Measurements from ENCODE around the gene PODXL2.
"Not testable (repeated sequence)": the region's sequence is repeated elsewhere in the genome, so short reads cannot be mapped to it uniquely, and the experiment has no call there.

PODXL2 gene

DNA sequence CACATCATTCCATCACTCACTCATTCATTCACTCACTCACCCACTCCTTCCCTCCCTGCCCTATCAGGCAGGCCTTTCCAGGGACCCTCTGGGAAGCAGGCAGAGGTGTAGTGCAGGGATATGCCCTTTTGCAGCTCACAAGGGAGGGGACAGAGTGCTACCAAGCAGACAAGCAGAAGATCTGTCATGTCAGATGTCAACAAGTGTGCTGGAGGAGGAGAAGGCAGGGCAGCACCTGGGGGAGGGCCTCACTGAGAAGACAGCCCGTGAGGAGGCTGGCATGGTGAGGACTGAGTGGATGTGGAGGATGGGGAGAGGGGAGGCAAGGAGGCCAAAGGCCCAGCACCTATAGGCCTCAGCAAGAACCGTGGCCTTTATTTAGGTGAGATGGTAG, 59.0 kb downstream of the PODXL2 start:
- no peak for DNase-seq

DNA sequence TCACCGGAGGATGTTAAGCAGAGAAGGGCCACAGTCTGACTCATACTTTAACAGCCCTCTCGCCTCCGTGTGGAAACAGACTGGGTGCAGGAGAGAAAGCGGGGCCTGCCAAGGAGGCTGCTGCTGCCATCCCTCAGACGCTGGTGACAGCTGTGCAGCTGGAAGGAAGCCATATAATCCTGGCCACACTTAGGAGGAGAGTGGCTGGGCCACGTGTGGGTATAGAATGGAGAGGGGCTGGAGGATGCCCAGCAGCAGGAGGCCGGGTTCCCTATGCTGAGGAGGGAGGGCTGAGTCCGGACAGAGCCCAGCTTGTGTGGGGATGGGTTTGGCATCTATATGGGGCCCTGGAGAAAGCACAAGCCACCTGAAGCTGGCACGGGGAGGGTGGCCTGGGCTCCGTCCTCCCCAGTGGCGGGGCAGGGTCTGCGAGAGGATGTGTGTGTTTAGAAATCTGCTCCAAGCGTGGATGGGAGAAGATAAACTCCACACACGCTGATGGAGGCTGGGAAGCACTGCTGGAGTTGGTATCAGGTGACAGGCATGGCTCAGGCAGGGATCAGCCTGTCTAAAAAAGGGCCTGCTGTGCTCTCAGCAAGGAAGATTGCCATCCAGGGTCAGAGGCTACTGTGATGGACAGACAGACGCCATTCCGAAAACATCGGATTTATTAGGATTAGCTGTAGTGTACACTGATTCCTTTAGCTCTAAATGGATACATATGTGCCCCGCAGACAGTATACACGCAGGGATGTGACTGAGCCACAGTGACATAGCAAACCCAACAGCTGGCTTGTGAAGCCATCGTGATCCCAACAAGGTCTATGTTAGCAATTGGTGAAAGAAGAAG, 59.7 kb downstream of the PODXL2 start:
- DNase-seq = peak in 23 of 56 donors; percentile 23 to 61 (median 39)

DNA sequence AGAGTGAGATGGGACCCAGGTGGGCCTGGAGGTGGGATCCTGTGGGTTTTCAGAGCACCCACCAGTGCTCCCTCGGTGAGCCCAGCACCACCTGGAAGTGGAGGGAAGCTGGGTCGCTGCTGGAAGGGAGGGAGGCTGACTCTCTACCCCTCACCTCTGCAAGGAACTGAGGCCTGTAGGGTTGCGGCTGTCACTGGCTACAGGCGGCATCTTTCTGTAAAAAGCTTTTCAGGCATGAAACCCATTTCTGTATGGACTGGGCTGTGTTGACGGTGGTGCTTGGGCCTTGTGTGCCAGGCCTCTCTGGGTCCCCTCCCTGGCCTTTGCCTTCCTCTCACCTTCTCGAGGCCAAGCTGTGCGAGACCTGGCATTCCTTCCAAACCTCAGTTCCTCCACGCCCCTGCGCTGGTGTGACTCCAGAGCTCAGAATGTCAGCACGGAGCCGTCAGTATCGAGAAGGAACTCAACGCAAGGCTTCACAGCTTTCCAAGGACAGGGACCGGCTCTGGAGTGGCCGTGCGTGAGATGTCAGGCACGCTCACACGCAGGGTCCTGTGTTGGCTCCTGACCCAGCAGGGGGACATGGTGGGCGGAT, 60.4 kb downstream of the PODXL2 start:
- DNase-seq = no peak

DNA sequence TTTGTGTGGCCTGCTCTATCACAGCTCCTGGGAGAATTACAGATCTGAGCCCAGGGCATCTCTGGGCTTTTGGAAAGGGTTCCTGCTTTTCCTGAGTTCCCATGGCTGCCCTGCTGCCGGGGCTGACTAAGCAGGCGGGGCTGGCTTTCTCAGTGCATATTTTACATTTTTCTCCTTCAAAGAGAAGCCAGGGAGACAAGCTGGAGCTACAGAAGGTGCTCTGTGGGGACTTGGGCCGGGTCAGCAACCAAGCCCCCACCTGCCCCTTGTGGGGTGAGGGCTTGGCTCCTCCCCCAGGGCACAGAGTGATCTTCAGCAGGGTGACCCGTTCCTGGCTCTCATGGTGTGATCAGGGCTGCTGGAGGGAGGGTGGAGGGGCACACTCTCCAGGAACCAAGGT, 61.1 kb downstream of the PODXL2 start:
- DNase-seq = no peak

DNA sequence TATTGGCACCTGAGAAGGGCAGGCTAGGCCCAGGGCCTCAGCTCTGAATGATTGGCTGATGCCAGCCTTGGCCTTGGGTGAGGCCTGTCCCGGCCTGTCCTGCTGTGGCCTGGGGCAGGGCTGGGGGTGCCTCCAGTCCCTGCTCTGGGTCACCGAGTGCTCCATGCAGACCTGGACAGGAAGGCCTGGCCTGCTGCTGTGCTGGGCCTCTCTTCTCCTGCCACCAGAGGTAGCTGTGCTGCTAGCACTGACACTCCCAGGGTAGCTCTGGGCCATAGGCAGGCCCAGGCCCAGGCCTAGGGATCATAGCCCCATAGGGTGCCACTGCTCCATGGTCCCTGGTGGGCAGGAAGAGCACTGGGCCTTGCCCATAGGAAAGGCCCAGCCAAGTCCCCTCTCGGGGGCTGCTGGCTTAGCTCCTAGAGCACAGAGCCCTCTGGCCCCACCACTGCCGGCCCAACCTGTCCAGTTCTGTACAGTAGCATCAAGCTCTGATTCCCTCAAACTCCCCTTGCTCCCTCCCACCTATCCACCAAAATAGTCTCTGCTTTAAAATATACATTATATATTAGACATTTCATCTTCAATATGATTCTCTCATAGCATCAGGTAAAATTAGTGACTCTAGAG, 62.0 kb downstream of the PODXL2 start:
- DNase-seq = no peak

DNA sequence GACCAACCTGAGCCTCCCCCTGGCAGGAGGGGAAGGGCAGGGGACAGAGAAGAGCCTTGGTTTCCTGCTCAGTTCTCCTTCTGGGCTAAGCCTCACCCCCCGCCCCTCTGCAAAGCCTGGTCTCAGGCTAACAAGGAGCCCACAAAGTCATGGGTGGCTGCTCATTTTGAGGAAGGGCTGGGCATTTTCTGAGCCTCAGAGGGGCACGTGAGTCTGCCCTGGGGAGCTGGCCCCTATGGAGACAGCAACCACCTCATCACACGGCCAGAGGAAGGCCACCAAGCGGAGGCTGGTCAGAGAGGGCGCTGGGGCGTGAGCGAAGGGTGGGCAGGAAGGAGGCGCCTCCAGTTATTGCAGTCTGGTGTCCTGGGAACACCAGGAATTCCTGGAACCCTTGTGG, 62.5 kb downstream of the PODXL2 start:
- no peak for DNase-seq

DNA sequence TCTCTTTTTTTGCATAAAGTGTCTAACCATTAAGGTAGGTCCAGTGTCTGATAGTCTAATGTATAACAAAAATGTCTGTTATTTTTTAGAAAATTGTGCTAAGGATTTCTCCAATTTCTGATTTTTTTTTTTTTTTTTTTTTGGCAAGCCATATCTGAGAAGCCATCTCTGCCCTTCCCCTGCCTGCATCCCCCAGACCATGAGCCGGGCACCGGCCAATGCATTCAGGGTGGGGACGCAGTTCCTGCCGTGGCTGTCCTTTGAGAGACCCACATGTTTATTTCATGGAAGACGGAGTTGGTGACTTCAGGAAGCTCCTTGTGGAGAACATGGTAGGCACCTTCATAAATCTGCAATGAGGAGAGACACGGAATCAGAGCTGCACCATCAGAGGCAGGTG, 63.0 kb downstream of the PODXL2 start:
- no peak for DNase-seq

DNA sequence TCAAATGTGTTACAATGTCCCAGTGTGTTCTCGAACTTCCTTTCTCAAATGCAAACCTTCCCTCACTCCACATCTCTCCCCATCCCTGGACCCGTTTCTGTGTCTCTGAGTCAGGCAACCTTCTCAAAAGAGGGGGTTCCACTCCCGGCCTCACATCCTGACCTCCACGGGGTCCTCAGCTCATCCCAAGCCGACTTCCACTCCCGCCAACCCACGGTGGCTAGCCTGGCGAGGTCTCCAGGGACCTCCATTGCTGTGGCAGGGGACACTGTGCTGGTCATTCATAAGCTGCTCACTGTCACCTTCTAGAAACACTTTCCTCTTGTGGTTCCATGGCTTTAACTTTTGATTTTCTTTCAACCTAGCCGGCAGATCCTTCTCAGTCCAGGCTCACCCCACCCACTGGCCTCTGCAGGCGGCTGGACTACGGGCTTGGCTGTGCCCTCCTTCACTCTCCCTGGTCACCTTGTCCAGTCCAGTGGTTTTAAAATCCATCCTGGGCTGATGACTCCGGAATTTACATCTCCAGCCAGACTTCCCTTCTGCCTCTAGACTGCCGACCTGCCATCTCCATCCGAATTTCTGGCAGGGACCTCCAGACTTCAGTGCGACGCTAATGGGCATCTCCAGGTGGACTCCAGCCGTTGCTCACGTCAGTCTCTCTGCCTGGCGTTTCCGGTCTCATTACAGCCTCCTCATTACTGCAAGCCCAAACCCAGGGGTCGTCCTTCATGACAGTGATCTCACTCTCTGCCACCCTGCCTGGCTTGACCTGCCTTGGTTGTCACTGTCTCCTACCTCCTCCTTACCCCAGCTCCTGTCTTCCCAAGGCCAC, 63.7 kb downstream of the PODXL2 start:
- no peak for DNase-seq

DNA sequence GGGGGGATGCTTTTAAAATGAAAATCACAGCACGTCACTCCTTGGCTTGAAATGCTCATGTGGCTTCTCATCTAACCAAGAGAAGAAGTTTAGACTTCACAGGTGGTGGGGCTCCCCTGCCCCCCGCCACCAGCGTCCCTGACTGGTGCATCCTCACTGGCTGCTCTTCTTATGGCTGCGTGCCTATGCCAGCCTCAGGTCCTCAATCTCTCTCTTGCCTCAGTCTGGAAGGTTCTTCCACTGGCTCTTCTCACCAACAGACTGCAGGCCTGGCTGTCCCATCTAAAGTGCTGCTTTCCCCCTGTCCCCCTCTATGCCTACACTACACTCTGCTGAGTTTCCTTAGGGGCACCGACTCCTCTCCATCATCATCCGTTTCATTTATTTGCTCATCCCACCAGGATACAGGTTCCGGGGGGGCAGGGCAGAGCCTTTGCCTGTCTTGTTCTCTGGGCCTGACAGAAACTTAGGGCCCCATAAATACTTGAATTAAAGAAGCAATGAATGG, 64.4 kb downstream of the PODXL2 start:
- DNase-seq = no peak

DNA sequence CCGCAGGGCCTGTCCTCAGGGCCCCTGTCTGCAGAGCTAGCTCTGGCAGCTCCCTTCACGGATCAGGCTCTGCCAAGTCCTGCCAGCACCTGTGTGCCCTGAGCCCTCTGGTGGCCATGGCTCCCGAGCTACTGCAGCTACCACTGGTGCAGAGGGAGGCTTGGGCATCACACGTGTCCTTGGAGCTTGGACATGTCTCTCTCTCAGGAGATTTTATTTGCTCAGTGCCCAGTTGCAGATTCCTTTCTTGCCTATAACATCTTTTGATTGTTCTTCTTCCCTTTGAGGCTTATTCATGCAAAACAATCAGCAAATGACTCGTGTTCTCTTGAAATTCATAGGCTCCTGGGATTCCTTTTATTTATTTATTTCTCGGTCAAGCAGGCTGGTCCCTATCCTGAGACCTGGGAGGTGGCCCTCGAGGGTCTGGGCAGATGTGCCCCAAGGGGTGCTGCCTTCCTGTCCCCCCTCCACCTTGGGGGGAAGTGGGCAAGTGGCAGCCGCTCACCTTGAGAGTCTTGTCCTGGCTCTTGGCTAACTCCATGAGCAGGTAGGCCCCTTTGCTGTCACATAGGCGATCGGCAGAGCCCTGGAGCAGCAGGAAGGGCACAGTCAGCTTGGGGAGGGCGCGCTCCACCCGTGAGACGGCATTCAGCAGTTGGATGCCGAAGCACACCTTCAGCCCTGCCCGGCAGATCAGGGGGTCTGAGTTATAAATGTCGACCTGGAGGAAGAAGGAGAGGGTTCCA, 65.7 kb downstream of the PODXL2 start:
- DNase-seq = peak in 2 of 56 donors; percentile 20 to 29

DNA sequence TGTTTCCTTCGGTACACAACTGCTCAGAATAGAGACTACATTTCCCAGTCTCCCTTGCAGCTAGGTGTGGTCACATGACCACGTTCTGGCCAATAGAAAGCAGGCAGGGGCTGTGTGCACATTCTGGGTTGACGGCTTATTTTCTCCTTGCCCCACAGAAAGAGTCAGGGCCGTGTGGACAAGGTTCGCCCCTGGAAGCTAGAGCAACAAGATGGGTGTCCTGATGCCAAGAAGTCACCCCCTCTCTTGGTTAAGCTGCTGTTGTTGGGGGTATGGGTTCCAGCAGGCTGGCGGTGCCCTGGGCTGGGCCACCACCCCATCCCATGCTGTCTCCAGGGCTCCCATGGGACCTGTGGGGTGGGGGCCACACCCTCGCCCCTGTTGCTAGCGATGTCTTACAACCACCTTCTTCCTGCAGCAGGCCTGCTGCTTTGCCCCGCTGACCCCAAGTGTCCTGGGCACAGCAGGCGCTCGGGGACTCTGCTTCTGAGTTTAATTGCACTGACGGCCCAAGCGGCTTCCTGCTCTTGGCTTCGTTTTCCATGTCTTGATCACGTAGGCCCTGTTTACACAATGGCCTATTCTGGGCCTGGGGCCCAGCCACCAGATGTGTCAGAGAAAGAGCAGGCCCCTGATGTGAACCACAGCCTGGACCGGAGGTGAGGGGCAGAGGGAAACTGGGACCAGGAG, 68.7 kb downstream of the PODXL2 start:
- peak in 52 of 56 donors; percentile 27 to 86 (median 64) for DNase-seq

DNA sequence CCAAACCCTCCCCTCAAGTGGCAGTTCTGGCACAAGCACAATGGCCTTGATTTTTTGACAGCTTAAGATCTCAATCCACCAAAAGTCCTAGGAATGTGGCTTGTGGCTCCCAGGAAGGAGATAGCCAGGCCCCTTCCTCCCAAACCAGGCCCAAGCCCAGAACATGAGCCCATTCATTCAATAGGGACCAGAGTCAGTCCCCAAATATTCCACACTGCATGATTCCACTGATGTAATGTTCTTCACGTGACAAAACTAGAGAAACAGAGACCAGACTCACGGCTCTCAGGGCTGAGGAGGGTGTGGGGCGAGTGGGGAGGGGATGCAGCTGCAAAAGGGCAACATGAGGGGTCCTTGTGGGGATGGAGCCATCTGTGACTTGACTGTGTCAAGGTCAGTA, 69.3 kb downstream of the PODXL2 start:
- no peak for DNase-seq

DNA sequence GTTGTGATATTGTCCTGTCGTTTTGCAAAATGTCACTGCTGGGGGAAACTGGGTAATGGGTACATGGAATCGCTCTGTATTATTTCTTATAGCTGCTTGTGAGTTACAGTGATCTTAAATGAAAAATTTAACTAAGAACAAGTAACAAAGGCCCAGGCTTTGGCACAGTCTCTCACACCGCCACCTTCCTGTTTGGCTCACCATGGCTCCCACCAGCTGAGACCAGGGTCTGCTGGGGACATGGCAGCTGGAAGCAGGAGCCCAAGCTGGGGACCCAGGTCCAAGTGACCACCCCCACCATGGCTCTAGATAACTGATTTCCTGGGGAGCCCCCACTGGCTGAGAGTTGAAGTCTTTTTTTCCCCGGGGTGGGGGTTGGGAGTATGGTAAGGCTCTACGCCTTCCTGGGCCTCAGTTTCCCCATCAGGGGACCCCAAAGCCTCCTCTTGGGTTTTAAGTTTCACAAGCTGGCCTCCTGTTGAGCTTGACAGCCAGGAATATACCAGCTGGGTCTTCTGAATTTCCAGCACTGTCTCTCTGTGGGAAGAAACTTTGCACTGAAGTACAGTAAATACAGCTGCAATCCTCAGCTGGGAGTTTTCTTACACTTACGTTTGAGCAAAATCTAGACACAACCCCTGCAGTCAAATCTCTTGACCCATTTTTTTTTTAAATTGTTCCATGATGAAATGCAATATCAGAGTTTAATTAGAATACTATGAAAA, 69.9 kb downstream of the PODXL2 start:
- no peak for DNase-seq

DNA sequence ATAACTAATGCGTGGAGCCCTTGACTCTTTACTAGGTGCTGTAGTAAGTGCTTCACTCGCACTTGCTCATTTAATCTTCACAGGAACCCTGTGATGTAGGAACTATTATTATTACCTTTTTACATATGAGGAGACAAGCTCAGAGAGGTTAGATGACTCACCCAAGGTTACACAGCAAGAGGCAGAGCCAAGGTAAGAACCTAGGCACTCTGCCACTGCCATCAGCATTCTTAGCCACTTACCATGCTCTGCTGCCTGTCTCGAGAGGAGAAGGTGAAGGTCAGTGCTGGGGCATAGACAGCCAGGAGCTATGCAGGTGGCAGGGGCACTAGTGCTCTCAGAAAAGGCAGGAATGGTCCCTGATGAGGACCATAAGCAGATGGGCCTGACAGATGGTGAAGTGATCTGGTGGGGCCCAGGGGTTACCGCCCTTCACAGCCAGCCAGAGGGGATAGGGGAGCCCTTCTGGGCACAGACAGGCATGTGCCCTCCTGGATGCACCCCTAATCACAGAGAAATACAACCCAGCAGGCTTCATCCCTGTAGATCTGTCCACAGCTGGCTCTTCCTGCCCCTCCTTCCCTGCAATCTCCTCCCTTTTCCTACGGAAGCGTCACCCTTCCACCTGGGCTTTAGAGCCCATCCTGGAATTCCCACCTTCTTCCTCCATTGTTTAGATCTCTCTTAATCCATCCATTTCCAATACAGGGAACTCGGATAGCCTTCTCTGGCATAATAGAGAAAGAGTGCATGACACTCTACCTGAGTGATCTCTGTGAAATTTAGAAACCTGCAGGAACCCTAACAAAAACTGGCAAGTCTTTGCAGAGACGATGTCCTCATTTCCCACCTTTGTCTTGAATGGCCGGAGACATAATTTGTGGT, 70.7 kb downstream of the PODXL2 start:
- no peak for DNase-seq

DNA sequence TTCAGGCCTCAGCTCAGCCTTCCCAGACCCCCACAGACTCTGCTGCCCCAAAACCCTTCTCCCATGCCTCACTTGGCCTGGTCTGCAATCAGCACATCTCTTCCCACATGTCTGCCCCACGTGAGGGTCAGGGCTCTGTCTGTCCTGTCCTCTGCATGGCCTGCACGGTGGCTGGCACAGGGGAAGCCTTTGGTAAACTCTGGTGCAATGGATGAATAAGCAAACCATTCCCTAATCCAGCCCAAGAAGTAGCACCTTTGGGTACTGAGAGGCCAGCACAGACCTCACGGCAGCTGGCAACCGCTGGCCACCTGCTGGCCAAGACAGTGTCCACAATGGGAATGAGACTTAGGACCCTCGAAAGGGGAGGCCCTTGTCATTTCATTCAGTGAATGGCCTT, 71.4 kb downstream of the PODXL2 start:
- DNase-seq = no peak

DNA sequence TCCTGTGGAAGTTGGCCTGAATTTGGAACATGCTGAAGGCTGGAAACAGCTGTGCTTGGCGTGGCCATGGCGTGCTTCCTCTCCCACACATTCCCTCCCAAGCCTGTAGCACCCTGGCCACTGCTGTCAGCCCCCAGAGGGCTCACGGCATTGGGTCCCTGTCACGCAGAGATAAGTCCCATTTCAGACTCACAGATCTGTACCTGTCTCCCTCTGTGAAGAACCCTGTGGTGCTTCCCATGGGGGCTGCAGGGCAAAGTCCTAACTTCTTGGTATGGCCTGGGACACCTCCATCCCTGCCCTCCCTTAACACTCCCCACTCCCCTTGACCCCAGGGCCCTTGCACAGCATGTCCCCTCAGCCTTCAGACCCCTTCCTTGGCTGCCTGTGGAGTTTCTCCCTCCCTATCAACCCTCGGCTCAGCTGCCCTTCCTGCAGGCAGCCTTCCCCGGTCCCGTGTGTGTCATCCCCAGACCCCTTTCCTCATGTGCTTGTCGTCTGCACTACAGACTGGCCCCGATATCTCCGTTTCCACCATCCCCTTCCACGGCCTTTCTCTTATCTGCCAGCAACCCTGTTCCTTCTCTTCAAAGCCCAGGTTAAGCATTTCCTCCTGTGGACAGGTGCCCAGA, 72.4 kb downstream of the PODXL2 start:
- DNase-seq = no peak

DNA sequence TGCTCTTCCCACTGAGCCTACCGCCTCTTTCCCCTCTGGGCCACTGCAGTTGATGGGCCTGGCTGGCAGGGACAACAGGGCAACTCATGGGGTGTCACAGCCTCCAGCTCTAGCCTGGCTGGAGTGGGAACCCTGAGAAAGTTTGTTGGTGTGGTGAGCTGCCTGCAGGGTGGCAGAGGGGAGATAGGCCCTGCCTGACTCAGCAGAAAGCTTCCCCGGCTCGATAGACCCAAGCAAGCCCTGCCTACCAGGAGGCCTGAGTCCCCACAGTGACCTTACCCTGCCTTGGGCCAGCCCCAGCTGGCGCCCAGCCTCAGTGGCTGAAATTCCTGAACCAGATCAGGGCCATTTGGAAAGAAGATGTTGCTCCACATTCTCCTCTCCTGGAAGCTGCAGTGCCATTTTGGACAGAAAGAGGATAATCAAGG, 73.2 kb downstream of the PODXL2 start:
- no peak for DNase-seq

DNA sequence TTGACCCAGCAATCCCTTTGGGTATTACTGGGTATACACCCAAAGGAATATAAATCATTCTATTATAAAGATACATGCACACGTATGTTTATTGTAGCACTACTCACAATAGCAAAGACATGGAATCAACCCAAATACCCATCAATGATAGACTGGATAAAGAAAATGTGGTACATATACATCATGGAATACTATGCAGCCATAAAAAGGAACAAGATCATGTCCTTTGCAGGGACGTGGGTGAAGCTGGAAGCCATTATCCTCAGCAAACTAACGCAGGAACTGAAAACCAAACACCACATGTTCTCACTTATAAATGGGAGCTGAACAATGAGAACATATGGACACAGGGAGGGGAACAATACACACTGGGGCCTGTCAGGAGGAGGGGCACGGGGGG, 75.9 kb downstream of the PODXL2 start:
- not testable (repeated sequence) for DNase-seq
